K562 (cell line): ENCODE measurements around the gene CARS2. TPM values are rescaled to one million over a fixed set of nuclear protein-coding genes. Genes with fewer than 3 reads are reported as not detected.

Source experiments
- ATAC-seq: fragments of 200-7000 bp; cut with Tn5 transposase; 3 replicates; pipeline ENCODE4 v1.9.1; 2020; ENCODE audit warnings: moderate library complexity
- BruUV-seq: library from RNA; stranded (reverse); fragments of 400-500 nt; replicated peaks from 2 replicates; lab custom pipeline; 2021; lab: Mats Ljungman, UMichigan
- CTCF ChIA-PET: fragments of 300-600 bp; formaldehyde crosslinking; extraction: SDS; loops from one replicate; lab custom pipeline; 2021; ENCODE audit warnings: low intra/inter-chr PET ratio; lab: Yijun Ruan, JAX
- POLR2A ChIA-PET: fragments of 300-600, 350-650 bp; sonication (Branson Sonifier 250); formaldehyde crosslinking; extraction: SDS; loops from one replicate; lab custom pipeline; 2021; ENCODE audit warnings: antibody characterized with exemption, inconsistent platforms; lab: Yijun Ruan, JAX
- DNase-seq, 4 experiments: peaks; one replicate each; pipeline versions ENCODE4 v3.0.0 to v3.0.0-alpha.2; 2011 to 2018; ENCODE audit warnings: low spot score in 3 of 4, mixed read lengths in 3 of 4; ENCODE audit errors: extremely low read depth in 1 of 4
- FAIRE-seq: peaks from 2 replicates; lab custom pipeline; 2011; peaks lifted over from hg19 to GRCh38; lab: Jason Lieb, UNC
- H2AFZ ChIP-seq: 2 replicates; pipeline ENCODE4 v1.6.0; 2011; ENCODE audit warnings: low read depth, low read length, control low read depth, inconsistent platforms
- H3K27ac ChIP-seq: fragments of 200-600 bp; 3 replicates; pipeline ENCODE4 v1.8.0; 2011; ENCODE audit warnings: low read depth, mild to moderate bottlenecking, control low read depth, inconsistent platforms, low read length, moderate library complexity, mixed read lengths; ENCODE audit errors: extremely low read depth
- H3K27me3 ChIP-seq, 2 experiments: fragments of 300-600 bp in 1 of 2; 2 replicates in 1 of 2; 3 replicates in 1 of 2; pipeline versions ENCODE4 v1.6.0 to v1.8.0; 2011; ENCODE audit warnings: inconsistent platforms in 2 of 2, low read length in 2 of 2, mild to moderate bottlenecking in 1 of 2, mixed read lengths in 1 of 2, moderate library complexity in 1 of 2; ENCODE audit not compliant: control insufficient read depth in 2 of 2, insufficient read depth in 2 of 2
- H3K36me3 ChIP-seq: fragments of 300-600 bp; 3 replicates; pipeline ENCODE4 v1.8.0; 2011; ENCODE audit warnings: mild to moderate bottlenecking, low read length, inconsistent platforms; ENCODE audit not compliant: control insufficient read depth, insufficient read depth
- H3K4me1 ChIP-seq, 2 experiments: fragments of 200-600 bp in 1 of 2; replicated peaks in 1 of 2; 2 replicates in 1 of 2; 3 replicates in 1 of 2; pipeline versions ENCODE4 v1.5.1 to v1.8.0; 2011; ENCODE audit warnings: inconsistent platforms in 2 of 2, low read length in 2 of 2, mild to moderate bottlenecking in 1 of 2, mixed read lengths in 1 of 2, moderate library complexity in 1 of 2; ENCODE audit not compliant: control insufficient read depth in 2 of 2, insufficient read depth in 2 of 2
- H3K4me2 ChIP-seq: 2 replicates; pipeline ENCODE4 v1.6.1; 2011; ENCODE audit warnings: low read length, control low read depth, inconsistent platforms, mixed read lengths; ENCODE audit not compliant: insufficient read depth
- H3K4me3 ChIP-seq: fragments of 200-600 bp; sonication (generic), shearing (Covaris generic); 2 replicates; pipeline ENCODE4 v1.5.1; 2016; ENCODE audit warnings: control low read depth, inconsistent platforms
- H3K79me2 ChIP-seq: fragments of 200-600 bp; 3 replicates; pipeline ENCODE4 v1.8.0; 2011; ENCODE audit warnings: low read length, inconsistent platforms; ENCODE audit not compliant: control insufficient read depth, insufficient read depth
- H3K9ac ChIP-seq, 2 experiments: 2 replicates each; pipeline versions ENCODE4 v1.6.0 to v1.6.1; 2011; ENCODE audit warnings: low read depth in 2 of 2, low read length in 2 of 2, control low read depth in 1 of 2, inconsistent platforms in 1 of 2, mild to moderate bottlenecking in 1 of 2, mixed read lengths in 1 of 2; ENCODE audit not compliant: insufficient read depth in 1 of 2
- H3K9me1 ChIP-seq: one replicate; pipeline ENCODE4 v1.6.0; 2011; ENCODE audit warnings: inconsistent platforms, mild to moderate bottlenecking, low read length, moderate library complexity; ENCODE audit not compliant: control insufficient read depth, insufficient read depth
- H3K9me3 ChIP-seq: replicated peaks from 2 replicates; pipeline ENCODE4 v1.5.1; 2011; ENCODE audit warnings: low read depth, low read length, inconsistent platforms; ENCODE audit not compliant: control insufficient read depth, insufficient read depth
- H4K20me1 ChIP-seq: replicated peaks from 2 replicates; pipeline ENCODE4 v1.6.1; 2011; ENCODE audit warnings: low read length, inconsistent platforms, mixed read lengths; ENCODE audit not compliant: control insufficient read depth, insufficient read depth
- BDP1 ChIP-seq: IDR thresholded peaks from 3 replicates; pipeline ENCODE4 v1.6.1; 2011; ENCODE audit not compliant: insufficient read length, insufficient read depth
- CREM ChIP-seq: IDR thresholded peaks from 2 replicates; pipeline ENCODE4 v1.6.1; 2014; ENCODE audit warnings: antibody characterized with exemption, low read depth
- E2F1 ChIP-seq: sonication (generic); formaldehyde crosslinking; IDR thresholded peaks from 2 replicates; pipeline ENCODE4 v1.8.1; 2023; ENCODE audit warnings: mild to moderate bottlenecking, missing genetic modification reagents, moderate library complexity
- FOXJ3 ChIP-seq: sonication (generic); formaldehyde crosslinking; IDR thresholded peaks from 2 replicates; pipeline ENCODE4 v1.4.0; 2020; ENCODE audit warnings: mild to moderate bottlenecking, missing genetic modification reagents
- MYNN ChIP-seq, 2 experiments: sonication (generic); formaldehyde crosslinking in 1 of 2; IDR thresholded peaks; 2 replicates each; pipeline versions ENCODE4 v1.5.0 to v1.6.1; 2016 to 2020; ENCODE audit warnings: antibody characterized with exemption in 1 of 2, missing genetic modification reagents in 1 of 2
- SOX6 ChIP-seq: fragments of 450-650 bp; IDR thresholded peaks from 2 replicates; pipeline ENCODE4 v1.6.1; 2014; ENCODE audit warnings: mild to moderate bottlenecking
- SRF ChIP-seq, 2 experiments: fragments of 250-450, 450-650 bp in 1 of 2; sonication (Bioruptor Pico) in 1 of 2; sonication (generic) in 1 of 2; formaldehyde crosslinking; IDR thresholded peaks; 2 replicates each; pipeline versions ENCODE4 v1.5.0 to v1.5.1; 2020 to 2022; ENCODE audit warnings: mild to moderate bottlenecking in 1 of 2, missing genetic modification reagents in 1 of 2
- ZNF407 ChIP-seq: fragments of 450-650 bp; IDR thresholded peaks from 2 replicates; pipeline ENCODE4 v1.6.1; 2016; ENCODE audit warnings: low read depth
- ZNF511 ChIP-seq: sonication (generic); formaldehyde crosslinking; IDR thresholded peaks from 2 replicates; pipeline ENCODE4 v1.8.0; 2022; ENCODE audit warnings: mild to moderate bottlenecking, missing genetic modification reagents
- WGBS: fragments of 100-300 bp; shearing (Covaris generic); methylation state at CpG from one replicate; pipeline ENCODE4 v1.1.6; 2016; ENCODE audit warnings: low coverage, mixed read lengths; ENCODE audit not compliant: insufficient coverage; ENCODE audit errors: missing lambda C conversion rate; 5-methylcytosine and 5-hydroxymethylcytosine counted together
- in situ Hi-C: fragments of 300-500 bp; cut with MboI; formaldehyde crosslinking; loops from 4 replicates; pipeline ENCODE4 v1.15.0; 2018; ENCODE audit warnings: inconsistent platforms, mixed read lengths
- intact Hi-C: fragments of 100-400 bp; cut with micrococcal nuclease; formaldehyde crosslinking; loops from 2 replicates; pipeline ENCODE4 v1.14.2; 2022
- polyA plus RNA-seq, 8 experiments: library from polyadenylated mRNA; depleted of rRNA in 4 of 8; stranded (reverse) in 5 of 8; unstranded in 3 of 8; fragments of >200 nt; fragmentation: Nextera tagmentation in 2 of 8; fragmentation: Illumina TruSeq in 1 of 8; extraction: Ambion mirVana in 2 of 8; extraction: Trizol in 1 of 8; gene quantifications; 2 replicates each; pipeline versions ENCODE4 v1.2.1 to v1.2.3, GENCODE V29; 2011 to 2014; ENCODE audit warnings: inconsistent platforms in 1 of 8, missing spikeins in 1 of 8
- total RNA-seq, 7 experiments: library from RNA; depleted of rRNA in 6 of 7; stranded (reverse); fragments of >200 nt in 6 of 7; fragmentation: Illumina TruSeq in 2 of 7; extraction: Trizol in 2 of 7; gene quantifications; 2 replicates each; pipeline versions ENCODE4 v1.2.1 to v1.2.3, GENCODE V29; 2011 to 2021; ENCODE audit warnings: low replicate concordance in 1 of 7
- TF ChIP-seq, protein P1 (sequence below): sonication (generic); formaldehyde crosslinking; IDR thresholded peaks from 2 replicates; pipeline ENCODE4 v1.8.0; 2022; ENCODE audit warnings: mild to moderate bottlenecking, low read depth, missing genetic modification reagents

Gene CARS2
- total and polyA plus RNA-seq, 9 of the 15 experiments (the other 6 are each of a cell fraction or from before 2014, with no cell fraction given), result 1.7 to 37.4 (median 30.5) TPM

DNA sequence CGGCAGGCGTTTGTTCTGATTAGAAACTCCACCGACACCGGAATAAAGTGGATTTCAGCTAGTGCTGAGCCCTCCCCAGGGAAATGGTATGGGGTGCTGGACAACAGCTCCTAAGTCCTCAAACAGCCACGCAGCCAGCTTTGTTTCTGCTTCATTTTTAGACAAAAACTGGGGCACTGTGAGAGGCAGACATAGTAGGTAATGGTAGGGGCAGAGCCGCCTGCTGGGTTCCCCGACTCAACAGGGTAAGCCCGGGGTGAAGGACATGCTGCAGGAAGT, 39.7 kb downstream of the CARS2 start:
- H2AFZ ChIP-seq, result no peak overlapping the region
- H3K9me1 ChIP-seq, result no peaks in the 10 kb centered on the region
- in situ Hi-C loops (no loop called here), intact Hi-C loops (no loop called here)
- ATAC-seq (no peak), DNase-seq (no peak), FAIRE-seq (no peak)
- no TSS peak for BruUV-seq
- H3K4me1 ChIP-seq, result no peaks in the 10 kb centered on the region
- no peak overlapping the region for H3K4me2 ChIP-seq
- H3K4me3 ChIP-seq, result no peak overlapping the region
- peaks cover 59% of the 10 kb centered on the region for H3K36me3 ChIP-seq
- POLR2A ChIA-PET, result interaction anchor here (0.7 kb wide), 1 partner anchor 159 kb away, joined by 3 read pairs; no protein-coding TSS in a partner anchor
- WGBS, result 100% methylated on average over 6 of the region's 8 CpGs
- no peaks in the 10 kb centered on the region for H3K27me3 ChIP-seq
- H3K27ac ChIP-seq, result no peak overlapping the region
- no peaks in the 10 kb centered on the region for H4K20me1 ChIP-seq
- no peak for TF ChIP-seq ZNF511 (CRISPR knock-in tag)
- no peak for TF ChIP-seq ZNF407
- TF ChIP-seq SOX6, result no peak
- TF ChIP-seq MYNN (IDR thresholded peaks at IDR 0.05), result no peak
- no peak for TF ChIP-seq MYNN (CRISPR knock-in tag; IDR thresholded peaks at IDR 0.05)
- TF ChIP-seq E2F1 (CRISPR knock-in tag), result no peak
- TF ChIP-seq CREM, result no peak
- no peak for TF ChIP-seq FOXJ3
- TF ChIP-seq SRF (CRISPR knock-in tag; IDR thresholded peaks at IDR 0.05), result no peak
- TF ChIP-seq, protein P1, sequence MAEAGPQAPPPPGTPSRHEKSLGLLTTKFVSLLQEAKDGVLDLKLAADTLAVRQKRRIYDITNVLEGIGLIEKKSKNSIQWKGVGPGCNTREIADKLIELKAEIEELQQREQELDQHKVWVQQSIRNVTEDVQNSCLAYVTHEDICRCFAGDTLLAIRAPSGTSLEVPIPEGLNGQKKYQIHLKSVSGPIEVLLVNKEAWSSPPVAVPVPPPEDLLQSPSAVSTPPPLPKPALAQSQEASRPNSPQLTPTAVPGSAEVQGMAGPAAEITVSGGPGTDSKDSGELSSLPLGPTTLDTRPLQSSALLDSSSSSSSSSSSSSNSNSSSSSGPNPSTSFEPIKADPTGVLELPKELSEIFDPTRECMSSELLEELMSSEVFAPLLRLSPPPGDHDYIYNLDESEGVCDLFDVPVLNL (CRISPR knock-in tag), result no peak
- TF ChIP-seq BDP1, result no peak
- no peak overlapping the region for H3K9ac ChIP-seq
- no peaks in the 10 kb centered on the region for H3K79me2 ChIP-seq
- CTCF ChIA-PET, result no interaction called here
- H3K9me3 ChIP-seq, result no peaks in the 10 kb centered on the region
